CD4-positive, CD25-positive, alpha-beta regulatory T cell (primary cell): ENCODE results near the gene KRT32. TPM values are rescaled to one million over a fixed set of nuclear protein-coding genes. Genes with fewer than 3 reads are reported as not detected.

Experiments
- ATAC-seq, 2 donors: fragments of 150-1000 bp; cut with Tn5 transposase; one replicate each; pipeline ENCODE4 v1.10.0; 2021; ENCODE audit warnings: low read depth in 2 of 2, moderate number of reproducible peaks in 2 of 2, moderate library complexity in 1 of 2
- DNase-seq, 3 donors: peaks; one replicate each; pipeline versions ENCODE4 v3.0.0 to v3.0.0-alpha.2; 2012 to 2022; ENCODE audit warnings: mixed read lengths in 1 of 3
- H3K27ac ChIP-seq: one replicate; pipeline ENCODE4 v1.7.0; 2013; ENCODE audit warnings: mild to moderate bottlenecking, low read length; ENCODE audit not compliant: insufficient read depth, poor library complexity, severe bottlenecking
- H3K27me3 ChIP-seq: one replicate; pipeline ENCODE4 v1.7.0; 2013; ENCODE audit warnings: low read length; ENCODE audit not compliant: control insufficient read depth, insufficient read depth
- H3K36me3 ChIP-seq: one replicate; pipeline ENCODE4 v1.7.0; 2013; ENCODE audit warnings: mild to moderate bottlenecking, low read length, moderate library complexity; ENCODE audit not compliant: control insufficient read depth, insufficient read depth
- H3K4me1 ChIP-seq: 2 replicates; pipeline ENCODE4 v1.7.0; 2013; ENCODE audit warnings: mild to moderate bottlenecking, low read length; ENCODE audit not compliant: insufficient read depth, control insufficient read depth, poor library complexity, severe bottlenecking
- H3K4me3 ChIP-seq: one replicate; pipeline ENCODE4 v1.7.0; 2013; ENCODE audit warnings: low read depth, mild to moderate bottlenecking, low read length, moderate library complexity
- H3K9me3 ChIP-seq, 2 experiments: 1 replicate in 1 of 2; 2 replicates in 1 of 2; pipeline ENCODE4 v1.7.0; 2013; ENCODE audit warnings: low read length in 2 of 2, mild to moderate bottlenecking in 1 of 2, moderate library complexity in 1 of 2; ENCODE audit not compliant: control insufficient read depth in 2 of 2
- H3K27ac Mint-ChIP-seq, 3 donors: one replicate each; pipeline ENCODE4 v1.8.0; 2020 to 2022; ENCODE audit warnings: mild to moderate bottlenecking in 3 of 3, mixed read lengths in 3 of 3, moderate library complexity in 2 of 3
- H3K27me3 Mint-ChIP-seq: one replicate; pipeline ENCODE4 v1.8.0; 2022; ENCODE audit warnings: mild to moderate bottlenecking, mixed read lengths
- H3K36me3 Mint-ChIP-seq: one replicate; pipeline ENCODE4 v1.8.0; 2020; ENCODE audit warnings: mixed read lengths
- H3K4me1 Mint-ChIP-seq, 4 donors: one replicate each; pipeline ENCODE4 v1.8.0; 2020 to 2022; ENCODE audit warnings: mixed read lengths in 4 of 4, mild to moderate bottlenecking in 1 of 4
- H3K4me3 Mint-ChIP-seq, 4 donors: one replicate each; pipeline ENCODE4 v1.8.0; 2020 to 2022; ENCODE audit warnings: mild to moderate bottlenecking in 4 of 4, mixed read lengths in 4 of 4, moderate library complexity in 3 of 4
- H3K9me3 Mint-ChIP-seq, 7 donors: one replicate each; pipeline ENCODE4 v1.8.0; 2020 to 2022; ENCODE audit warnings: mixed read lengths in 7 of 7, mild to moderate bottlenecking in 3 of 7, moderate library complexity in 2 of 7
- polyA plus RNA-seq, 4 donors: library from polyadenylated mRNA; unstranded; fragments of 300-500 nt; fragmentation: Illumina TruSeq; gene quantifications; one replicate each; pipeline ENCODE4 v1.2.3, GENCODE V29; 2021
- total RNA-seq: library from RNA; stranded (reverse); gene quantifications from one replicate; pipeline ENCODE4 v1.2.3, GENCODE V29; 2022

KRT32 gene
- total and polyA plus RNA-seq, 5 donors from 2014 or later = not detected

DNA sequence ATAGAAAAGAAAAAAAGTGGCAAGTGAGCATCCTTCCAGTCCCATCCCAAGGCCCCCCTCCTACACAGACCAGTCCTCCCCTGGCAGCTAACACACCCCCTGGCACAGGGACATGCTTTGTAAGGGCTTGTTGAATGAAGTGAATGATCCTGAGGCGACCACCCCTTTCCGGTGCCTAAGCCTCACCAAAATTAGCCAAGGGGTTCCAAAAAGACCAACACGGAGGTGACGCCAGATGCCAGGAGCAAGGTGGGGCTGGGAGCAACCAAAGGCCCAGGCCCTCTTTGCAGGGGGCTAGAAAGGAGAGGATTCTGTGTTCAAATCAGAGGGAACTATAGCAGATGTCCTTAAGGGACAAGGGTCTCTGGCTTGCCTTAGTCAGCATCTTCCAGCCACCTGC lies 8.2 kb upstream of the KRT32 start:
- Histone ChIP-seq H3K27ac (no peak overlapping the region), H3K4me1 (no peaks in the 10 kb centered on the region), H3K36me3 (no peaks in the 10 kb centered on the region), H3K4me3 (no peak overlapping the region), H3K27me3 (no peaks in the 10 kb centered on the region), H3K9me3 (peaks cover 0 to 3% of the 10 kb centered on the region in 2 experiments)
- Mint-ChIP-seq H3K9me3 (peaks cover 0 to 8% (median 2%) of the 10 kb centered on the region in 7 donors), H3K27ac (no peak overlapping the region), H3K4me3 (no peak overlapping the region), H3K27me3 (no peaks in the 10 kb centered on the region), H3K4me1 (no peaks in the 10 kb centered on the region), H3K36me3 (no peaks in the 10 kb centered on the region)
- DNase-seq (no peak), ATAC-seq (no peak)

- H3K36me3 Mint-ChIP-seq = no peaks in the 10 kb centered on the region
- H3K9me3 Mint-ChIP-seq = peaks cover 0 to 8% (median 2%) of the 10 kb centered on the region in 7 donors
- no peak overlapping the region for H3K27ac Mint-ChIP-seq
- H3K4me3 ChIP-seq = no peak overlapping the region
- H3K27me3 Mint-ChIP-seq = no peaks in the 10 kb centered on the region
- no peak for ATAC-seq
- no peaks in the 10 kb centered on the region for H3K4me1 Mint-ChIP-seq
- H3K36me3 ChIP-seq = no peaks in the 10 kb centered on the region
- H3K9me3 ChIP-seq = peaks cover 0 to 3% of the 10 kb centered on the region in 2 experiments
- no peak for DNase-seq
- no peak overlapping the region for H3K27ac ChIP-seq
- H3K4me1 ChIP-seq = no peaks in the 10 kb centered on the region
- H3K27me3 ChIP-seq = no peaks in the 10 kb centered on the region
- H3K4me3 Mint-ChIP-seq = no peak overlapping the region
Observed at GRCh38 chr17:41474863-41475262, 7.7 kb upstream of the KRT32 start.

- H3K27ac Mint-ChIP-seq = no peak overlapping the region
- peaks cover 0 to 9% (median 2%) of the 10 kb centered on the region in 7 donors for H3K9me3 Mint-ChIP-seq
- no peak for DNase-seq
- H3K4me3 ChIP-seq = no peak overlapping the region
- H3K27me3 ChIP-seq = peaks cover 2% of the 10 kb centered on the region
- H3K9me3 ChIP-seq = peaks cover 0 to 3% of the 10 kb centered on the region in 2 experiments
- H3K4me3 Mint-ChIP-seq = no peak overlapping the region
- H3K27me3 Mint-ChIP-seq = peaks cover 11% of the 10 kb centered on the region
- no peak overlapping the region for H3K27ac ChIP-seq
- H3K4me1 Mint-ChIP-seq = no peaks in the 10 kb centered on the region
- H3K36me3 Mint-ChIP-seq = no peaks in the 10 kb centered on the region
- no peak for ATAC-seq
- H3K36me3 ChIP-seq = no peaks in the 10 kb centered on the region
- H3K4me1 ChIP-seq = no peaks in the 10 kb centered on the region
Observed at GRCh38 chr17:41468346-41468745, 1.2 kb upstream of the KRT32 start.

GRCh38 chr17:41467561-41467960 lies 375 bp upstream of the KRT32 start:
- Mint-ChIP-seq H3K9me3 (peaks cover 0 to 9% (median 0%) of the 10 kb centered on the region in 7 donors), H3K27me3 (peaks cover 11% of the 10 kb centered on the region), H3K4me3 (no peak overlapping the region), H3K36me3 (no peaks in the 10 kb centered on the region), H3K27ac (no peak overlapping the region), H3K4me1 (no peaks in the 10 kb centered on the region)
- H3K36me3 ChIP-seq = no peaks in the 10 kb centered on the region
- peaks cover 2% of the 10 kb centered on the region for H3K27me3 ChIP-seq
- no peak overlapping the region for H3K27ac ChIP-seq
- no peak for ATAC-seq
- H3K4me3 ChIP-seq = no peak overlapping the region
- no peaks in the 10 kb centered on the region for H3K4me1 ChIP-seq
- DNase-seq = no peak
- H3K9me3 ChIP-seq = peaks cover 0 to 3% of the 10 kb centered on the region in 2 experiments

- H3K27ac ChIP-seq = no peak overlapping the region
- no peaks in the 10 kb centered on the region for H3K4me1 ChIP-seq
- no peaks in the 10 kb centered on the region for H3K36me3 ChIP-seq
- no peaks in the 10 kb centered on the region for H3K9me3 ChIP-seq
- Mint-ChIP-seq H3K4me3 (no peak overlapping the region), H3K9me3 (peaks cover 0 to 4% (median 0%) of the 10 kb centered on the region in 7 donors), H3K27ac (no peak overlapping the region), H3K36me3 (no peaks in the 10 kb centered on the region), H3K27me3 (peaks cover 16% of the 10 kb centered on the region), H3K4me1 (no peaks in the 10 kb centered on the region)
- H3K4me3 ChIP-seq = no peak overlapping the region
- no peak for ATAC-seq
- no peak for DNase-seq
- H3K27me3 ChIP-seq = peaks cover 2% of the 10 kb centered on the region
Observed at GRCh38 chr17:41464682-41465081, 2.5 kb downstream of the KRT32 start.

DNA sequence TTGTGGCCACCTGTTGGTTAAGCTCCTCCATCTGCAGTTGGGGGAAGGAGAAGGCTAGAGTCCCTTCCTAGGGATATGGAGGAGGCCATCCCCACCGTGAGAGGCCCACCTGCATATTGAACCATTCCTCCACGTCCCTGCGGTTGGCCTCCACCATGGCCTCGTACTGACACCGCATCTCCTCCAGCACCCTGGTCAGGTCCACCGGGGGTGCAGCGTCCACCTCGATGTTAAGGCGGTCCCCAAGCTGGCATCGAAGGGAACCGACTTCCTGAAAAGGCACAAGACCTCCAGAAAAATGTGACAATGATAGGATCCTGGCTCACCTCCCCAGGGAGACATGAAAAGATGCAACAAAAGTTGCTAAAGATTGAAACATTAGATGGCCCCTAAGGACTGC lies 3.0 kb downstream of the KRT32 start:
- peak overlapping the region in 1 of 4 donors; percentile 74 for H3K4me3 Mint-ChIP-seq
- H3K27me3 Mint-ChIP-seq = peaks cover 12% of the 10 kb centered on the region

GRCh38 chr17:41463746-41464145 lies 3.4 kb downstream of the KRT32 start:
- no peak for DNase-seq
- no peaks in the 10 kb centered on the region for H3K4me1 Mint-ChIP-seq
- peaks cover 0 to 4% (median 0%) of the 10 kb centered on the region in 7 donors for H3K9me3 Mint-ChIP-seq

More for the DNA sequence above, 3.0 kb downstream of the KRT32 start:
- no peak for ATAC-seq
- DNase-seq = no peak
- no peaks in the 10 kb centered on the region for H3K36me3 Mint-ChIP-seq
- Histone ChIP-seq H3K36me3 (no peaks in the 10 kb centered on the region), H3K4me1 (no peaks in the 10 kb centered on the region), H3K4me3 (no peak overlapping the region), H3K27me3 (peaks cover 2% of the 10 kb centered on the region), H3K9me3 (no peaks in the 10 kb centered on the region), H3K27ac (no peak overlapping the region)
- H3K4me1 Mint-ChIP-seq = no peaks in the 10 kb centered on the region
- H3K27ac Mint-ChIP-seq = no peak overlapping the region
- H3K9me3 Mint-ChIP-seq = peaks cover 0 to 4% (median 0%) of the 10 kb centered on the region in 7 donors

GRCh38 chr17:41462705-41463104 lies 4.5 kb downstream of the KRT32 start:
- peaks cover 5% of the 10 kb centered on the region for H3K27me3 Mint-ChIP-seq
- Histone ChIP-seq H3K27ac (no peak overlapping the region), H3K9me3 (no peaks in the 10 kb centered on the region), H3K4me1 (no peaks in the 10 kb centered on the region), H3K27me3 (peaks cover 2% of the 10 kb centered on the region), H3K4me3 (no peak overlapping the region), H3K36me3 (no peaks in the 10 kb centered on the region)
- no peak overlapping the region for H3K4me3 Mint-ChIP-seq
- H3K27ac Mint-ChIP-seq = no peak overlapping the region
- DNase-seq = no peak
- no peaks in the 10 kb centered on the region for H3K4me1 Mint-ChIP-seq
- ATAC-seq = no peak
- no peaks in the 10 kb centered on the region for H3K36me3 Mint-ChIP-seq
- peaks cover 0 to 4% (median 0%) of the 10 kb centered on the region in 7 donors for H3K9me3 Mint-ChIP-seq

More at GRCh38 chr17:41463746-41464145, 3.4 kb downstream of the KRT32 start:
- no peak for ATAC-seq
- Histone ChIP-seq H3K27ac (no peak overlapping the region), H3K4me1 (no peaks in the 10 kb centered on the region), H3K9me3 (no peaks in the 10 kb centered on the region), H3K27me3 (peaks cover under 1% of the 10 kb centered on the region), H3K4me3 (no peak overlapping the region), H3K36me3 (no peaks in the 10 kb centered on the region)
- Mint-ChIP-seq H3K27ac (no peak overlapping the region), H3K36me3 (no peaks in the 10 kb centered on the region), H3K27me3 (peaks cover 8% of the 10 kb centered on the region), H3K4me3 (peak overlapping the region in 1 of 4 donors; percentile 74)
